Measurements from ENCODE around the gene EIF3A.
A peak's percentile ranks its signal among the peaks of the same experiment; 100 is the strongest.
"Not testable (repeated sequence)": the region's sequence is repeated elsewhere in the genome, so short reads cannot be mapped to it uniquely, and the experiment has no call there.

The EIF3A gene

DNA sequence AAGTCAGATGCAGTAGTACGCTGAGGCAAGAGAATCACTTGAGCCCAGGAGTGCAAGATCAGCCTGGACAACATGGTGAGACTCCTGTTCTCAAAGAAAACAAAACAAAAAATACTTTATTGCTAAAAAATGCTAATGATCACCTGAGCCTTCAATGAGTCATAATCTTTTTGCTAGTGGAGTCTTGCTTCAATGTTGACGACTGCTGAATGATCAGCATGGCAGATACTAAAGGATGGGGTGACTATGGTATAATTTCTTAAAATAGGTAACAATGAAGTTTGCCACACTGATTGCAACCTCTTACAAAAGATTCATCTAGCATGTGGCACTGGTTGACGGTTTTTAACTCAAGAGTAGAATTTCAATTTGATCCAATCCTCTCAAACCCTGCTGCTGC, 28.8 kb downstream of the EIF3A start:
- no peak for DNase-seq (ENCODE audit: low read depth, low spot score)

GRCh38 chr10:119049777-119050176, 30.8 kb downstream of the EIF3A start:
- no peak for DNase-seq (ENCODE audit: low read depth, low spot score)

- DNase-seq (ENCODE audit: low read depth, low spot score) = no peak
Observed at GRCh38 chr10:119049361-119049760, 31.3 kb downstream of the EIF3A start.

GRCh38 chr10:119045561-119045960, 35.1 kb downstream of the EIF3A start:
- DNase-seq (ENCODE audit: low read depth, low spot score) = no peak

DNA sequence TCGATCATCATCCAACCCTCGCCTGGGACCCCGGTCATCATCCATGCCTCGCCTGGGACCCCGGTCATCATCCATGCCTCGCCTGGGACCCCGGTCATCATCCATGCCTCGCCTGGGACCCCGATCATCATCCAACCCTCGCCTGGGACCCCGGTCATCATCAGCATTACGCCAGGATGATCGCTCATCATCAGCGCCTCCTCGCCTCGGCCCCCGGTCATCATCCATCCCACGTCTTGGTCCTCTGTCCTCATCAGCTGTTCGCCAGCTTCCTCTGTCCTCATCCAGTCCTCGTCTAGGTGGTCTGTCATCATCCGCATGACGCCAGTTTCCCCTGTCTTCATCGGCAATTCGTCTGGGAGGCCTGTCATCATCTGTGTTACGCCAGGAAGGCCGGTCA, 38.4 kb downstream of the EIF3A start:
- DNase-seq (ENCODE audit: low read depth, low spot score) = no peak

- no peak for DNase-seq (ENCODE audit: low read depth, low spot score)
Observed at GRCh38 chr10:119041326-119041725, 39.3 kb downstream of the EIF3A start.

DNA sequence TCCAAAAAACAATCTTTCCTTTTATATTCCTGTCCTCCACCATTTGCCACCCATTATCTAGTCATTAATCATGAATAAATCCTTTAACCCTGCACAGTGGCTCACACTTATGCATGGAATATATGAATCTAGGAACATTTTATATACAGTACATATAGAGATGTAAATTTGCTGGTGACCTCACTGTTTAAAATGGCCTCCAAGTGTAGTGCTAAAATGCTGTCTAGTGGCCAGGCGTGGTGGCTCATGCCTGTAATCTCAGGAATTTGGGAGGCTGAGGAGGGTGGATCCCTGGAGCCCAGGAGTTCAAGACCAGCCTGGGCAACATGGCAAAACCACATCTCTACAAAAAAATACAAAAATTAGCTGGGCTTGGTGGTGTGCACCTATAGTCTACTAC, 41.5 kb downstream of the EIF3A start:
- no peak for DNase-seq (ENCODE audit: low read depth, low spot score)

DNA sequence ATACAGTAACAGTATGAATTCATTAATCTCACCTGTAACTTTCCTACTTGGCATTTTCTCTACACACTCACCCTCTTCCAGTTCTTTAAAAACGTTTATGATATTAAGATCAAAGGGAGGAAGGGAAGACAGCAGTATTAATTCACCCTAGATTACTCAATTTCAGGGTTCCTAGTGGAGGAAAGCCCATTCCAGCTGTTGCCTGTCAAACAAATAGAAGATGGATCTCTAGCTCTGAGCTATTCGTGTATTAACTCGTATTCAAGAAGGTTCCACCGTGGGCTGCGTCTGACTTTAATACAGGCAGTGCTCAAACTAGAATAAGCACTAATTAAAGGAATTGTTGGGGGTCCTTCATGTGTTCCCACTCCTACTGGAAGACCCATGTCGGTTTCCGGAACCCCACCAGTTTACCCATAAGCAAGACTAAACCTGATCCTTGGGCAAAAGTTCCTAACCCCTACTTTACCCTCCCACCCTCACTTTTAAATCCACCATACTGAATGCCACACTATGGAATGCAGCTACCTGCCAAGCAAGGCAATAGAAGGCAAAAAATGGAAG, 49.0 kb downstream of the EIF3A start:
- no peak for DNase-seq (ENCODE audit: low read depth, low spot score)

DNA sequence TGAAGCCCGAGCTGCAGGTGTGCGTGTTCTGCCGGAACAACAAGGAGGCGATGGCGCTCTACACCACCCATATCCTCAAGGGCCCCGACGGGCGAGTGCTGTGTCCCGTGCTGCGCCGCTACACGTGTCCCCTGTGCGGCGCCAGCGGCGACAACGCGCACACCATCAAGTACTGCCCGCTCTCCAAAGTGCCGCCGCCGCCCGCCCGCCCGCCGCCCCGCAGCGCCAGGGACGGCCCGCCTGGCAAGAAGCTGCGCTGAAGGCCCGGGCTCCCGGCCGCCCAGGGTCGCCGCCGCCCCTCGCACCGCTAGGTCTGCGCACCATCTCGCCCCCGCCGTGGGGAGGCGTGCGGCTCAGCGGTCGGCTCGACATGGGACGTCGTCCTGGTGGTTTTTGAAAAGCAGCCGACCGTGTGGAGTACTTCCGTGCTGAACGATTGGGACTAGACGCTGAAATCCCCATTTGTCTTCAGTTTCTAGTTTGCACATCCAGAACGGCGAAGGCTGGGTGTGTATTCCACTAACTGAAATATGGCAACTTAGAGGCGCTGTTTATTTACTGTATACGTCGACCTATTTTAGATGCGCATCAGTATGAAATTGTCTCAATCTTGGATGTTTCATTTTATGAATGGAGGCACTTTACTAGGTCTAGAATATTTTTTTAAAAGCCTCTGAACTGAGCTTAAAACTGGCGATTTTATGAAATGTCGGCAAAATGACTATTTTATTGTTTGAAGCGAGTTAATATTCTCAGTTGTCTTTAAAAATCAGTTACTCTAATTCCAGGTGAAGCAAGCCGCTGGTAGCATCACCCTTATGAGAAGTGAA, 50.0 kb downstream of the EIF3A start:
- DNase-seq (ENCODE audit: low read depth, low spot score) = peak; percentile 16

DNA sequence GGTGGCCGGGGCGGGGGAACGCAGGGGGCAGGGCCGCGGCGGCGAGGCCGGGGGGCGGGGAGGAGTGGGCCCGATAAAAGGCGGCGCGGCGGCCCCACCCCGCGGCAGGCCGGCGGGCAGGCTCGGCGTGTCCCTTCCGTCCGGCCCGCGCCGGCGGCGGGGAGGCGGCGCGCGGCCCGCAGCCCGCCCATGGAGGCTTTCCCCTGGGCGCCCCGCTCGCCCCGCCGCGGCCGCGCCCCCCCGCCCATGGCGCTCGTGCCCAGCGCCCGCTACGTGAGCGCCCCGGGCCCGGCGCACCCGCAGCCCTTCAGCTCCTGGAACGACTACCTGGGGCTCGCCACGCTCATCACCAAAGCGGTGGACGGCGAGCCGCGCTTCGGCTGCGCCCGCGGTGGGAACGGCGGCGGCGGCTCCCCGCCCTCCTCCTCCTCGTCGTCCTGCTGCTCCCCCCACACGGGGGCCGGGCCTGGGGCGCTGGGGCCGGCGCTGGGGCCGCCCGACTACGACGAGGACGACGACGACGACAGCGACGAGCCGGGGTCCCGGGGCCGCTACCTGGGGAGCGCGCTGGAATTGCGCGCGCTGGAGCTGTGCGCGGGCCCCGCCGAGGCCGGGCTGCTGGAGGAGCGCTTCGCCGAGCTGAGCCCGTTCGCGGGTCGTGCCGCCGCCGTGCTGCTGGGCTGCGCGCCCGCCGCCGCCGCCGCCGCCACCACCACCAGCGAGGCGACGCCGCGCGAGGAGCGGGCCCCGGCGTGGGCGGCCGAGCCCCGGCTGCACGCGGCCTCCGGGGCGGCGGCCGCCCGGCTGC, 50.8 kb downstream of the EIF3A start, which contains the start of gene NANOS1:
Gene NANOS1, plus strand, starts transcription at position 102 of the 808 bp plus-strand sequence. Its CDS starts 88 bp downstream, at position 190.
- DNase-seq (ENCODE audit: low read depth, low spot score) = no peak

- peak; percentile 42 for DNase-seq (ENCODE audit: low read depth, low spot score)
Observed at GRCh38 chr10:119028900-119029612, 51.6 kb downstream of the EIF3A start.

- not testable (repeated sequence) for DNase-seq (ENCODE audit: low read depth, low spot score)
Observed at GRCh38 chr10:119028445-119028899, 52.1 kb downstream of the EIF3A start.

- DNase-seq (ENCODE audit: low read depth, low spot score) = no peak
Observed at GRCh38 chr10:119026301-119027110, 54.1 kb downstream of the EIF3A start.

DNA sequence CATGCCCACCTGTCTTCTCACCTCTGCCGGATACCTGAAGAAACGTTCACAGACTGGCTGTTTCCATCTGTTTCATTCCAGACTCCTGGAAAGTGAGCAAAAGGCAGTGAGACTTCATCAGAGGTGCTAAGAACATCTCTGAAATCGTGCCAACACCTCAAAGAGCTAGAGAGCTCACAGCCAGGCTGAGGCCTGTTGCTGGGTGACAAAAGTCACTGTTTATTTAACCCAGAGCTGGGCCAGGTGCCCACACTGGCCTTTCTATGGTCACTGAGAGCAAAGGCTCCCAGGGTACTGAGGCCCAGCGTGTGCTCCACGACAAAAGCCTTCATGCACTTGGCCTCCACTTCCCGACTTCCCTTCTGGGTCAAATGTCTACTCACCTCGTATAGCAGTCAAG, 54.8 kb downstream of the EIF3A start:
- no peak for DNase-seq (ENCODE audit: low read depth, low spot score)

DNA sequence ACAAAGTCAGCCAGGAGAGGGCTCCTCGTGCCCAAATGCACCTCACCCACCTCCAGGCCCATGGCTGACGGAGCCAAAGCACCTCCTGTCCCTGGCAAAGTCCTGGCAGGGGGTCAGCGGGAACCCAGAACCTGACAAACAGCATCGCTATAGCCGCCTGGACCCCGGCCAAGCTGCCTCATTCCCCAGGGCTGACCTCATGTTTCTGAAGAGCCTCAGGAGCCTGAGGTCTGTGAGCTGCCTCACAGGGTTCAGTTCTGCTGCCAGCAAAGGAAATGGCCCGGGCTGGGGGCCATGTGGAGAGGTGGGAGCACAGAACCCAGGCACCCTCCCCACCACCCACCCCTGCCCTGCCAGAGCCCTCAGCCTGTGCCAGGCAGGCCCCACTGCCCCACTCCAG, 55.3 kb downstream of the EIF3A start:
- no peak for DNase-seq (ENCODE audit: low read depth, low spot score)

DNA sequence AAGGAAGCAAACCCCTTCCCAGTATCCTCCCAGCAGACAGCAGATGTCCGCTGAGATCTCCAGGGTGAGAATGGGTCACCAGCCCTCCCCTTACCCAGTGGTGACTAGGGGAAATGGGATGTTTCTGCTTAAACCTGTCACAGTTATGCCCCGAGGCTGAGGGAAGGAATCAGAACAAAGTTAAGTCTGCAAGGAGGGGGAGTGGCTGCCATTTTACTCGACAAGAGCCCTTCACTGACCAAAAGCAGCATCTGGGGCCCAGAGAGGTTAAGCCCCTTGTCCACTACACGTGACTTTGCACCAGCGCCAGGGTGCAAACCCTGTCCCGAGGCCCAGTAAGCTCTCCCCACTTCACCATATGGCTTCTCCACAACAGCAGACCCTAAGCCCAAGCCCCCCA, 55.7 kb downstream of the EIF3A start:
- no peak for DNase-seq (ENCODE audit: low read depth, low spot score)

GRCh38 chr10:119023553-119023868, 57.1 kb downstream of the EIF3A start:
- DNase-seq (ENCODE audit: low read depth, low spot score) = no peak

DNA sequence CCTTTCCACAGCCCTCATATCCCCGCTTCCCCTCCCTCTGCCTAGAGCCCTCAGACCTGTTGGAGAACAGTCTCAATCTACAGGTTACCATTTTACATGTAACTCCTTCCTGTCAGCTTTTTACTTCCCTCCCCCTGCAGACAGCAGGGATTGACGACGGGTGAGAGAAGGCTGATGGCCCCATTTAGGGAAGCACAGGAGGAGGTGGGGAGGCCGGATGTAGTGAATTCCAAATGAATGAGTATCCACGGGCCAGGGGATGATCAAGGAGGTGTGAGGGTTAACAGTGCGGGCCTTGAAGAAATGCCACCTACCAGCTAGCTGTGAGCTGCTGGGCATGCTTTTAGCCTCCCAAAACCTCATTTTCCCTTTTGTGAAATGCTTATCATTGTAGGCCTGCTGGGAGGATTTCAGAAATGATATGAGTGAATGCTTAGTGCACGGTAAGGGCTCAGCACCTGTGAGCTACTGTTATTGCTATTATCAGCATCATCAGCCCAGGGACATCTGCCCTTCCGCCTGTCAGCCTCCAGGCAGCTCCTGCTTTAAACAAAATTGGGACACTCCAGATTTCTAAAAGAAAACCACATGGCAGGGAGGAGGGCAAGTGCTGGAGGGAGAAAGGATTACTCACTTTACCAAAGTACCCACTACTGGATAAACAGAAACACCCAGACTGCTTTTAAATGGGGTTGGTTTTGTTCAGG, 57.6 kb downstream of the EIF3A start:
- no peak for DNase-seq (ENCODE audit: low read depth, low spot score)

DNA sequence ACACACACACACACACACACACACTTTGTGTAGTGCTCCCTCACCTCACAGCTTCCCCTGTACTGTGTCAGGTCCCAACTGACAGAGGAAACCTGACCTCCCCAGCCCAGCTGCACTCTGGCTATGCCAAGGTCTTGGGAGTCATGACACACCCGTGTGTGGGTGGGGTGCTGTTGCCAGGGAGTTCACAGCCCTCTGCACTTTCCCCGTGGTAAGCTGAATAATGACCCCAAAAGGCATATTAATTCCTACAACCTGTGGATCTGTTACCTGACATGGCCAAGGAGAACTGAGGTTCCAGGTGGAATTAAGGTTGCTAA, 60.0 kb downstream of the EIF3A start:
- DNase-seq (ENCODE audit: low read depth, low spot score) = no peak

DNA sequence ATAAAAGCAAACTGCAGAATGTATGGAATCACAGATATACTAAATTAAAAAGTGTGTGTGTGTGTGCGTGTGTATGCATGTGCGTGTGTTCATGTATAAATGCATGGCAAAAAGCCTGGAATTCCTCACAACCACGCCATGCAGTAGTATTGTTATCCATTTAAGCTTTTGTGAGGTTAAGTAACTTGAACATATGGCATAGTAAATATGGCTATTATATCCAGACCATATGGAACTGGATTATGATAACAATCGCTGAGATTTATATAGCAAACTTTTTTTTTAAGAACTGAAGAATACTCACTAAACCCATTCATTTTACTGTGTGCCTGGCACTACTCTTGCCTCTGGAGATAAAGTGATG, 73.4 kb downstream of the EIF3A start:
- DNase-seq (ENCODE audit: low read depth, low spot score) = no peak
